ENCODE data around the gene SNED1.

SNED1 gene

GRCh38 chr2:241010531-241011295, 12.3 kb downstream of the SNED1 start:
- H3K4me1 ChIP-seq (ENCODE audit: insufficient read depth, low read length, poor library complexity, severe bottlenecking) = no peaks in the 10 kb centered on the region
- H3K9me2 ChIP-seq (replicated peaks; ENCODE audit: low read depth, low read length) = no peaks in the 10 kb centered on the region
- no peaks in the 10 kb centered on the region for H3K27me3 ChIP-seq (ENCODE audit: insufficient read depth, low read length, poor library complexity, severe bottlenecking)
- no peaks in the 10 kb centered on the region for H3K79me2 ChIP-seq (ENCODE audit: insufficient read depth, low read length)
- H2AFZ ChIP-seq (ENCODE audit: low read length) = no peak overlapping the region
- no peak overlapping the region for H3K4me2 ChIP-seq (ENCODE audit: low read depth, low read length, poor library complexity, severe bottlenecking)
- H3K36me3 ChIP-seq (ENCODE audit: insufficient read depth, low read length) = no peaks in the 10 kb centered on the region
- no peaks in the 10 kb centered on the region for H3F3A ChIP-seq (ENCODE audit: low read depth)
- H3K9me3 ChIP-seq (ENCODE audit: insufficient read depth, low read depth, low read length) = peaks cover 6% of the 10 kb centered on the region; the same call in 1 of the 2 replicates
- H3K9ac ChIP-seq (ENCODE audit: low read depth, low read length, poor library complexity, severe bottlenecking) = no peak overlapping the region
- TF ChIP-seq CTCF (conservative IDR thresholded peaks at IDR 0.05; ENCODE audit: low read length) (no peak), EZH2phosphoT487 (IDR thresholded peaks at IDR 0.05; ENCODE audit: borderline replicate concordance) (no peak)
- no peak overlapping the region for H3K4me3 ChIP-seq (ENCODE audit: low read length, poor library complexity, severe bottlenecking)
- no peaks in the 10 kb centered on the region for H4K20me1 ChIP-seq (ENCODE audit: insufficient read depth, low read length, poor library complexity, severe bottlenecking)

- Histone ChIP-seq H3F3A (ENCODE audit: low read depth) (no peaks in the 10 kb centered on the region), H3K9me2 (replicated peaks; ENCODE audit: low read depth, low read length) (no peaks in the 10 kb centered on the region), H4K20me1 (ENCODE audit: insufficient read depth, low read length, poor library complexity, severe bottlenecking) (no peaks in the 10 kb centered on the region), H3K27me3 (ENCODE audit: insufficient read depth, low read length, poor library complexity, severe bottlenecking) (no peaks in the 10 kb centered on the region), H3K4me3 (ENCODE audit: low read length, poor library complexity, severe bottlenecking) (no peak overlapping the region), H3K9me3 (ENCODE audit: insufficient read depth, low read depth, low read length) (peaks cover 2% of the 10 kb centered on the region; the same call in 1 of the 2 replicates), H3K79me2 (ENCODE audit: insufficient read depth, low read length) (no peaks in the 10 kb centered on the region), H3K4me1 (ENCODE audit: insufficient read depth, low read length, poor library complexity, severe bottlenecking) (no peaks in the 10 kb centered on the region), H3K36me3 (ENCODE audit: insufficient read depth, low read length) (no peaks in the 10 kb centered on the region), H3K4me2 (ENCODE audit: low read depth, low read length, poor library complexity, severe bottlenecking) (no peak overlapping the region), H2AFZ (ENCODE audit: low read length) (no peak overlapping the region), H3K9ac (ENCODE audit: low read depth, low read length, poor library complexity, severe bottlenecking) (no peak overlapping the region)
- no peak for TF ChIP-seq CTCF (conservative IDR thresholded peaks at IDR 0.05; ENCODE audit: low read length)
- TF ChIP-seq EZH2phosphoT487 (IDR thresholded peaks at IDR 0.05; ENCODE audit: borderline replicate concordance) = no peak
Measured at GRCh38 chr2:241011296-241011600, 12.8 kb downstream of the SNED1 start.

- no peak for TF ChIP-seq EZH2phosphoT487 (IDR thresholded peaks at IDR 0.05; ENCODE audit: borderline replicate concordance)
- no peaks in the 10 kb centered on the region for H3K4me1 ChIP-seq (ENCODE audit: insufficient read depth, low read length, poor library complexity, severe bottlenecking)
- H4K20me1 ChIP-seq (ENCODE audit: insufficient read depth, low read length, poor library complexity, severe bottlenecking) = no peaks in the 10 kb centered on the region
- peaks cover 2% of the 10 kb centered on the region; the same call in 1 of the 2 replicates for H3K9me3 ChIP-seq (ENCODE audit: insufficient read depth, low read depth, low read length)
- H3K27me3 ChIP-seq (ENCODE audit: insufficient read depth, low read length, poor library complexity, severe bottlenecking) = no peaks in the 10 kb centered on the region
- H3K9me2 ChIP-seq (replicated peaks; ENCODE audit: low read depth, low read length) = no peaks in the 10 kb centered on the region
- no peak overlapping the region for H3K4me2 ChIP-seq (ENCODE audit: low read depth, low read length, poor library complexity, severe bottlenecking)
- H2AFZ ChIP-seq (ENCODE audit: low read length) = no peak overlapping the region
- H3K4me3 ChIP-seq (ENCODE audit: low read length, poor library complexity, severe bottlenecking) = no peak overlapping the region
- H3F3A ChIP-seq (ENCODE audit: low read depth) = no peaks in the 10 kb centered on the region
- no peak overlapping the region for H3K9ac ChIP-seq (ENCODE audit: low read depth, low read length, poor library complexity, severe bottlenecking)
- no peaks in the 10 kb centered on the region for H3K36me3 ChIP-seq (ENCODE audit: insufficient read depth, low read length)
- no peaks in the 10 kb centered on the region for H3K79me2 ChIP-seq (ENCODE audit: insufficient read depth, low read length)
Measured at GRCh38 chr2:241011751-241012510, 13.5 kb downstream of the SNED1 start.

All from Loucy (cell line).